OCI-LY7 (cell line): ENCODE measurements around the gene FHDC1. TPM values are rescaled to one million over a fixed set of nuclear protein-coding genes. Genes with fewer than 3 reads are reported as not detected.

ENCODE experiments used
- BruUV-seq: library from RNA; stranded (reverse); fragments of 400-500 nt; replicated peaks from 2 replicates; lab custom pipeline; 2021; lab: Mats Ljungman, UMichigan
- CTCF ChIA-PET: fragments of 300-600 bp; sonication (Branson Sonifier 250); formaldehyde crosslinking; loops from one replicate; lab custom pipeline; 2022; ENCODE audit warnings: antibody characterized with exemption; ENCODE audit not compliant: unreplicated experiment; lab: Charles Lee
- POLR2A ChIA-PET: fragments of 300-600 bp; sonication (Branson Sonifier 250); formaldehyde crosslinking; loops from one replicate; lab custom pipeline; 2022; ENCODE audit warnings: antibody characterized with exemption; lab: Charles Lee
- DNase-seq: peaks from one replicate; pipeline ENCODE4 v3.0.0-alpha.2; 2015; ENCODE audit warnings: low spot score
- H2AFZ ChIP-seq: fragments of 200-600 bp; sonication (generic), shearing (Covaris generic); 2 replicates; pipeline ENCODE4 v1.6.1; 2014; ENCODE audit warnings: mild to moderate bottlenecking, antibody characterized with exemption, low read length, moderate library complexity
- H3K27ac ChIP-seq: fragments of 200-600 bp; sonication (generic); 2 replicates; pipeline ENCODE4 v1.5.1; 2014; ENCODE audit warnings: mixed run types, low read depth, mild to moderate bottlenecking, moderate library complexity, low read length, inconsistent platforms; ENCODE audit not compliant: poor library complexity, severe bottlenecking
- H3K36me3 ChIP-seq: fragments of 200-600 bp; sonication (generic); 2 replicates; pipeline ENCODE4 v1.6.1; 2014; ENCODE audit warnings: mild to moderate bottlenecking, antibody characterized with exemption, low read length, moderate library complexity, mixed read lengths; ENCODE audit not compliant: insufficient read depth
- H3K4me1 ChIP-seq: fragments of 200-600 bp; sonication (generic); 2 replicates; pipeline ENCODE4 v1.5.1; 2014; ENCODE audit warnings: mild to moderate bottlenecking, low read length; ENCODE audit not compliant: insufficient read depth, poor library complexity, severe bottlenecking
- H3K4me2 ChIP-seq: fragments of 200-600 bp; sonication (generic); 2 replicates; pipeline ENCODE4 v1.6.1; 2014; ENCODE audit warnings: mild to moderate bottlenecking, low read length
- H3K4me3 ChIP-seq: fragments of 200-600 bp; sonication (generic); 2 replicates; pipeline ENCODE4 v1.5.1; 2014; ENCODE audit warnings: mild to moderate bottlenecking, low read depth, low read length; ENCODE audit not compliant: poor library complexity, severe bottlenecking
- H3K79me2 ChIP-seq: fragments of 200-600 bp; sonication (generic); 2 replicates; pipeline ENCODE4 v1.6.1; 2016; ENCODE audit warnings: low read depth, mild to moderate bottlenecking, low read length, moderate library complexity, mixed read lengths; ENCODE audit not compliant: insufficient read depth
- H3K9me2 ChIP-seq: fragments of 200-600 bp; sonication (generic); 2 replicates; pipeline ENCODE4 v1.6.1; 2016; ENCODE audit warnings: mild to moderate bottlenecking, low read length, mixed read lengths; ENCODE audit not compliant: insufficient read depth
- H3K9me3 ChIP-seq: fragments of 200-600 bp; sonication (generic); 2 replicates; pipeline ENCODE4 v1.6.1; 2014; ENCODE audit warnings: mild to moderate bottlenecking, mixed run types, low read length, mixed read lengths
- H4K20me1 ChIP-seq: fragments of 200-600 bp; sonication (generic); 2 replicates; pipeline ENCODE4 v1.6.1; 2014; ENCODE audit warnings: mild to moderate bottlenecking, antibody characterized with exemption, low read length, moderate library complexity, mixed read lengths; ENCODE audit not compliant: insufficient read depth
- EZH2phosphoT487 ChIP-seq: fragments of 200-600 bp; sonication (generic); IDR thresholded peaks from 2 replicates; pipeline ENCODE4 v1.6.1; 2018; ENCODE audit warnings: low read depth, borderline replicate concordance, mild to moderate bottlenecking, mixed run types, antibody characterized with exemption, low read length, moderate library complexity, mixed read lengths
- intact Hi-C: fragments of 100-400 bp; cut with micrococcal nuclease; formaldehyde crosslinking; loops from one replicate; pipeline ENCODE4 v1.10.0; 2022; ENCODE audit not compliant: unreplicated experiment
- total RNA-seq, 2 experiments: library from RNA; depleted of rRNA in 1 of 2; stranded (reverse); fragments of >200 nt in 1 of 2; shearing (Covaris generic) in 1 of 2; gene quantifications; 2 replicates each; pipeline ENCODE4 v1.2.3, GENCODE V29; 2014 to 2022
- TF ChIP-seq, protein P1 (sequence below): fragments of 200-600 bp; sonication (generic); conservative IDR thresholded peaks from 2 replicates; pipeline ENCODE4 v1.5.1; 2014; ENCODE audit warnings: mild to moderate bottlenecking, antibody characterized with exemption, low read length, moderate library complexity, mixed read lengths

FHDC1 gene
- total RNA-seq, 2 experiments from 2014 or later, result 0.04 to 0.13 TPM

DNA sequence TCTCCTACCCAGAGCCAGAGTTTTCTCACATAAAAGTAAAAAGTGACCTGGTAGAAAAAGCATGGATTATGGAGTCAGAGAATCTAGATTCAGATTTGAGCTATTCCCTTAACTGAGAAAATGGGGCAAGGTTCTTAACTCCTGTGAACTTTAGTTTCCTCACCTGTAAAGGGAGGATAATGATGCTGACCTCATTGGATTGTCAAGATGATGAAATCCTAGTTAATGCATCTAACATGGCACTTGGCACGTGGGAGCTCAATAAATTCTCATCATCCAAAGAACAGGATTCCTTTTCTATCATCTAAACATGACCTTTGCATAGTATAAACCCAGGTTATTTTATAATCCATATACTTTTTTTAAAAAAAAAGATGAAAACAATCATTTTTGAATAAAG is 18.6 kb downstream of the FHDC1 start:
- Histone ChIP-seq H3K4me2 (no peak overlapping the region), H3K4me1 (no peaks in the 10 kb centered on the region), H2AFZ (no peak overlapping the region), H3K4me3 (no peak overlapping the region), H4K20me1 (no peaks in the 10 kb centered on the region), H3K27ac (no peak overlapping the region), H3K79me2 (no peaks in the 10 kb centered on the region), H3K36me3 (no peaks in the 10 kb centered on the region), H3K9me3 (no peaks in the 10 kb centered on the region), H3K9me2 (no peaks in the 10 kb centered on the region)
- ChIA-PET POLR2A (interaction anchor here (0.6 to 1.7 kb wide), 2 partner anchors 14 to 324 kb away, joined by 3 to 6 read pairs; no protein-coding TSS in a partner anchor), CTCF (no interaction called here)
- DNase-seq, result no peak
- no TSS peak for BruUV-seq
- TF ChIP-seq, protein P1, sequence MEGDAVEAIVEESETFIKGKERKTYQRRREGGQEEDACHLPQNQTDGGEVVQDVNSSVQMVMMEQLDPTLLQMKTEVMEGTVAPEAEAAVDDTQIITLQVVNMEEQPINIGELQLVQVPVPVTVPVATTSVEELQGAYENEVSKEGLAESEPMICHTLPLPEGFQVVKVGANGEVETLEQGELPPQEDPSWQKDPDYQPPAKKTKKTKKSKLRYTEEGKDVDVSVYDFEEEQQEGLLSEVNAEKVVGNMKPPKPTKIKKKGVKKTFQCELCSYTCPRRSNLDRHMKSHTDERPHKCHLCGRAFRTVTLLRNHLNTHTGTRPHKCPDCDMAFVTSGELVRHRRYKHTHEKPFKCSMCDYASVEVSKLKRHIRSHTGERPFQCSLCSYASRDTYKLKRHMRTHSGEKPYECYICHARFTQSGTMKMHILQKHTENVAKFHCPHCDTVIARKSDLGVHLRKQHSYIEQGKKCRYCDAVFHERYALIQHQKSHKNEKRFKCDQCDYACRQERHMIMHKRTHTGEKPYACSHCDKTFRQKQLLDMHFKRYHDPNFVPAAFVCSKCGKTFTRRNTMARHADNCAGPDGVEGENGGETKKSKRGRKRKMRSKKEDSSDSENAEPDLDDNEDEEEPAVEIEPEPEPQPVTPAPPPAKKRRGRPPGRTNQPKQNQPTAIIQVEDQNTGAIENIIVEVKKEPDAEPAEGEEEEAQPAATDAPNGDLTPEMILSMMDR, result no peak
- TF ChIP-seq EZH2phosphoT487, result no peak
- intact Hi-C loops, result no loop called here

DNA sequence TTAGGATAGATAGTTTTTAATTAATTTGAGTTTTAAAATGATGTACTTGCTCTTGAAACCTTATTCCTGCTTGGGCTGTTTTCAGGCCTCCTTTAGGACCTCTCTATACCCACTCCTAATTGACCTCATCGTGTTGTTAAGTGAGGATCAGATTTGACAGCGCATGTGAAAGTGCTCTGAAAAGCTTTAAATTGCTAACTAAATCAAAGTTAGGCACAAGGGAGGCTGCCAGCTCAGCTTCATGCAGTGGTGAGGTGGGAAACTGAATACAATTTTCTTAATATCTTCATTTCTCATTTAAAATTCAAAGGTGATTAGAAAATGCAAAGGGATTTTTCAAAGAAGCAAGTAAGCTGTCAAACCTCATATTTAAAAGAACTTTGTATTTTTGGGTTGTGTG is 20.0 kb downstream of the FHDC1 start:
- no TSS peak for BruUV-seq
- TF ChIP-seq EZH2phosphoT487, result no peak
- TF ChIP-seq, protein P1, result no peak
- intact Hi-C loops, result no loop called here
- POLR2A ChIA-PET, result interaction anchor here (1.0 kb wide), 1 partner anchor 9 kb away, joined by 3 read pairs; no protein-coding TSS in a partner anchor
- no peak for DNase-seq
- Histone ChIP-seq H3K27ac (no peak overlapping the region), H3K79me2 (no peaks in the 10 kb centered on the region), H3K4me2 (no peak overlapping the region), H3K9me3 (no peaks in the 10 kb centered on the region), H3K9me2 (no peaks in the 10 kb centered on the region), H3K36me3 (no peaks in the 10 kb centered on the region), H4K20me1 (no peaks in the 10 kb centered on the region), H3K4me1 (no peaks in the 10 kb centered on the region), H2AFZ (no peak overlapping the region), H3K4me3 (no peak overlapping the region)
- CTCF ChIA-PET, result interaction anchor here (0.5 kb wide), 1 partner anchor 18 kb away, joined by 3 read pairs; no protein-coding TSS in a partner anchor

DNA sequence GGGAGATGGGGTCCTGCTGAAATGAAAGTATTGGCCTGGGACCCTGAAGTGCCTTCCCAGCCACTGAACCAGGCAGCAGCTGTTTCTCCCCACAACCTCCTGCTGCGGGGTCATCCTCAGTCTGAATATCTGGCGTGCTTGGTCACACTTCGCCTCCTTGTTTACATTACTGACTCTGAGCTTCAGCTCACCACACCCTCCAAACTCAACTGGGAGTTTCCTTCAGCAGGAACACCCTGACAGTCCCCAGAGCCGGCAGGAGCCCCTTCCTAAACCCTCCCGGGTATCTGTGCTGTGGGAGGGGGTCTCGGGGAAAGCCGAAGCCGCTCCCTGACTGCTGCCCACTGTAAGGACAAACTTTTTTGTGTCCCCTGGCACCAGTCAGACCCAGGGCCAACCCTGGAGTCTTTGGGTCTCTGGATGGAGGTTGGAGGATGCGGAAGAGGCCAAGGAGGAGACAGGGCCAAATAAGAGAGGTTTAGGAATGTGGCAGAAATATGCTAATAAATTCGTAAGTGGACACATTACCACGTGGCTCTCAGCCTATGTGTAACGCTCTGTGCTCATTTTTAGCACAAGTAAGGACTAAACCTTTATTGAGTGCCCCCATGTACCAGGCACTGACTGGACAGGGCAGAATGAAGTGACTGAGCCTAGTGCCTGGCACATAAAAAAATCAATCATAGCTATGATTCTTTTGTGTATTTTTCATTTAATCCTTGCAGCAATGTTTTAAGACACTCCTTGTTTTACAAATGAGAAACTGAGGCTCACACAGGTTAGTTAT is 20.7 kb downstream of the FHDC1 start:
- ChIA-PET POLR2A (interaction anchor here (1.0 kb wide), 1 partner anchor 9 kb away, joined by 3 read pairs; no protein-coding TSS in a partner anchor), CTCF (no interaction called here)
- Histone ChIP-seq H3K36me3 (no peaks in the 10 kb centered on the region), H2AFZ (no peak overlapping the region), H3K9me2 (no peaks in the 10 kb centered on the region), H3K4me1 (no peaks in the 10 kb centered on the region), H3K27ac (no peak overlapping the region), H4K20me1 (no peaks in the 10 kb centered on the region), H3K9me3 (no peaks in the 10 kb centered on the region), H3K79me2 (no peaks in the 10 kb centered on the region), H3K4me3 (no peak overlapping the region), H3K4me2 (no peak overlapping the region)
- TF ChIP-seq, protein P1, result no peak
- no peak for TF ChIP-seq EZH2phosphoT487
- intact Hi-C loops, result no loop called here
- no TSS peak for BruUV-seq
- no peak for DNase-seq
